OCI-LY7 (cell line): ENCODE results near the gene GPR132.

Source experiments
- EZH2phosphoT487 ChIP-seq: fragments of 200-600 bp; sonication (generic); IDR thresholded peaks from 2 replicates; pipeline ENCODE4 v1.6.1; 2018; ENCODE audit warnings: low read depth, borderline replicate concordance, mild to moderate bottlenecking, mixed run types, antibody characterized with exemption, low read length, moderate library complexity, mixed read lengths
- TF ChIP-seq, protein P1 (sequence below): fragments of 200-600 bp; sonication (generic); conservative IDR thresholded peaks from 2 replicates; pipeline ENCODE4 v1.5.1; 2014; ENCODE audit warnings: mild to moderate bottlenecking, antibody characterized with exemption, low read length, moderate library complexity, mixed read lengths

DNA sequence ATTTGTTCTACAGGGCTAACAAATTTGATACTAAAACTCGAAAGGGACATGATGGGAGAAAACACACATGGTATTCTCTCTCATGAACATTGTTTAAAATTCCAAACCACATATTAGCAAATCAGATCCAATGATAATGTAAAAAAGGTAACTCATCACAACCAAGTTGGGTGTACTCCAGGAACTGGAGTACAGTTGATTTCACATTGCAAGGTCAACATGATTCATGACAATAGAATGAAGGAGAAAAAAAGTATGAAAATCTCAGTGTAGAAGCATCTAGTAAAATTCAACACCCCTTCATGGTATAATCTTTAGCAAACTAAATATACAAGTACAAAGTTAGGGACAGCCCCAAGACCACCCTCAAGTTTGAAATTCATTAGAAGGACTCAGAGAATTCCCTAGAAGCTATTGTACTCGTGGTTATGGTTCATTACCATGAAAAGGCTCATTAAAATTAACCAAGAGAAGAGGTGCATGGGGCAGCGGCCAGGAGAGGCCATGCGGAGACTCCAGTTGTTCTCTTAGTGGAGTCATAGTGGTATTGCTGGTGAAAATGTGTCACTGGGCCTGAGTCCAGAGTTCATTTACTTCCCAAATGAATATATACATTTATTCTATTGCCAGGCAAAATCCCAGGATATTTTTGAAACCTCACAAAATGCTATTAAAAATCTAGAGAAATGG, 41.3 kb downstream of the GPR132 start:
- TF ChIP-seq, protein P1, sequence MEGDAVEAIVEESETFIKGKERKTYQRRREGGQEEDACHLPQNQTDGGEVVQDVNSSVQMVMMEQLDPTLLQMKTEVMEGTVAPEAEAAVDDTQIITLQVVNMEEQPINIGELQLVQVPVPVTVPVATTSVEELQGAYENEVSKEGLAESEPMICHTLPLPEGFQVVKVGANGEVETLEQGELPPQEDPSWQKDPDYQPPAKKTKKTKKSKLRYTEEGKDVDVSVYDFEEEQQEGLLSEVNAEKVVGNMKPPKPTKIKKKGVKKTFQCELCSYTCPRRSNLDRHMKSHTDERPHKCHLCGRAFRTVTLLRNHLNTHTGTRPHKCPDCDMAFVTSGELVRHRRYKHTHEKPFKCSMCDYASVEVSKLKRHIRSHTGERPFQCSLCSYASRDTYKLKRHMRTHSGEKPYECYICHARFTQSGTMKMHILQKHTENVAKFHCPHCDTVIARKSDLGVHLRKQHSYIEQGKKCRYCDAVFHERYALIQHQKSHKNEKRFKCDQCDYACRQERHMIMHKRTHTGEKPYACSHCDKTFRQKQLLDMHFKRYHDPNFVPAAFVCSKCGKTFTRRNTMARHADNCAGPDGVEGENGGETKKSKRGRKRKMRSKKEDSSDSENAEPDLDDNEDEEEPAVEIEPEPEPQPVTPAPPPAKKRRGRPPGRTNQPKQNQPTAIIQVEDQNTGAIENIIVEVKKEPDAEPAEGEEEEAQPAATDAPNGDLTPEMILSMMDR = no peak
- no peak for TF ChIP-seq EZH2phosphoT487
